ENCODE measurements around the gene IL34. TPM values are rescaled to one million over a fixed set of nuclear protein-coding genes. Genes with fewer than 3 reads are reported as not detected.

IL34 gene
- total and polyA plus RNA-seq, 4 donors, result 0.25 to 0.93 (median 0.42) TPM

DNA sequence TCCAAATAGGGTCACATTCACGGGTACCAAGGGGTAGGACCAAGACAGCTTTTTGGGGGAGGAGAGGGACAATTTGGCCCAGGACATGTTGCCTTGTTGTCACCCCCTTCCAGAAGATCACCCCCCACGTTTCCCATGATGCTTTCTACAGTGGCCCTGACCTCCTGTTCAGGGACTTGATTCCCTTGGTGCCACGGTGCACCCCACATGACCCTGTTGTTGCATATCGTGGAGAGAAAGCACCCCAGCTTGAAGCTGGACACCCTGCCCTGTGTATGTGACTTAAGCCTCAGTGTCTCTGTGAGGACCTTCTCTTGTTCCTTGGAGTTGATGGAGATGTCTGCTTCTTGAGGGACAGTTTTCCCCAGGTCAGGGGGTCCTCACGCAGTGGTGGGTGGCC, 12.6 kb downstream of the IL34 start:
- H3K4me1 ChIP-seq (ENCODE audit: control insufficient read depth in 4 of 4, insufficient read depth in 4 of 4, low read length in 3 of 4), result peaks cover 0 to 5% (median 2%) of the 10 kb centered on the region in 4 donors
- H3K36me3 ChIP-seq (ENCODE audit: control insufficient read depth in 4 of 4, insufficient read depth in 3 of 4, low read depth in 1 of 4, low read length in 3 of 4), result peaks cover 2 to 9% (median 5%) of the 10 kb centered on the region in 4 donors
- no peak overlapping the region for H3K27ac ChIP-seq (ENCODE audit: low read depth in 1 of 2, low read length in 2 of 2)
- H3K27me3 ChIP-seq (ENCODE audit: control insufficient read depth in 4 of 4, insufficient read depth in 4 of 4, low read length in 3 of 4), result no peaks in the 10 kb centered on the region
- H3K9ac ChIP-seq (ENCODE audit: low read depth in 1 of 2, low read length in 2 of 2), result no peak overlapping the region
- WGBS, result 80% methylated on average over 5 of the region's 5 CpGs
- H3K4me3 ChIP-seq (ENCODE audit: low read depth in 1 of 3, low read length in 3 of 3), result no peak overlapping the region
- no peaks in the 10 kb centered on the region for H3K9me3 ChIP-seq (ENCODE audit: control insufficient read depth in 4 of 4, low read length in 3 of 4)
- TF ChIP-seq HNF4A (conservative IDR thresholded peaks at IDR 0.05) (no peak), NR2F2 (IDR thresholded peaks at IDR 0.05) (no peak), YY1 (IDR thresholded peaks at IDR 0.05) (no peak), FOXA2 (IDR thresholded peaks at IDR 0.05) (no peak), GABPA (IDR thresholded peaks at IDR 0.05 in 1 of 2, conservative IDR thresholded peaks at IDR 0.05 in 1 of 2) (no peak), FOXA1 (IDR thresholded peaks at IDR 0.05) (no peak), RAD21 (IDR thresholded peaks at IDR 0.05) (no peak), RXRA (IDR thresholded peaks at IDR 0.05) (no peak), SP1 (IDR thresholded peaks at IDR 0.05) (no peak), TAF1 (conservative IDR thresholded peaks at IDR 0.05) (no peak)
- TF ChIP-seq, protein P1, sequence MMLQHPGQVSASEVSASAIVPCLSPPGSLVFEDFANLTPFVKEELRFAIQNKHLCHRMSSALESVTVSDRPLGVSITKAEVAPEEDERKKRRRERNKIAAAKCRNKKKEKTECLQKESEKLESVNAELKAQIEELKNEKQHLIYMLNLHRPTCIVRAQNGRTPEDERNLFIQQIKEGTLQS (IDR thresholded peaks at IDR 0.05), result no peak
- DNase-seq (ENCODE audit: low spot score), result no peak

GRCh38 chr16:70659546-70659945, 13.2 kb downstream of the IL34 start:
- TF ChIP-seq TAF1 (conservative IDR thresholded peaks at IDR 0.05) (no peak), SP1 (IDR thresholded peaks at IDR 0.05) (no peak), YY1 (IDR thresholded peaks at IDR 0.05) (no peak), FOXA2 (IDR thresholded peaks at IDR 0.05) (no peak), GABPA (IDR thresholded peaks at IDR 0.05 in 1 of 2, conservative IDR thresholded peaks at IDR 0.05 in 1 of 2) (no peak)
- TF ChIP-seq, protein P2, sequence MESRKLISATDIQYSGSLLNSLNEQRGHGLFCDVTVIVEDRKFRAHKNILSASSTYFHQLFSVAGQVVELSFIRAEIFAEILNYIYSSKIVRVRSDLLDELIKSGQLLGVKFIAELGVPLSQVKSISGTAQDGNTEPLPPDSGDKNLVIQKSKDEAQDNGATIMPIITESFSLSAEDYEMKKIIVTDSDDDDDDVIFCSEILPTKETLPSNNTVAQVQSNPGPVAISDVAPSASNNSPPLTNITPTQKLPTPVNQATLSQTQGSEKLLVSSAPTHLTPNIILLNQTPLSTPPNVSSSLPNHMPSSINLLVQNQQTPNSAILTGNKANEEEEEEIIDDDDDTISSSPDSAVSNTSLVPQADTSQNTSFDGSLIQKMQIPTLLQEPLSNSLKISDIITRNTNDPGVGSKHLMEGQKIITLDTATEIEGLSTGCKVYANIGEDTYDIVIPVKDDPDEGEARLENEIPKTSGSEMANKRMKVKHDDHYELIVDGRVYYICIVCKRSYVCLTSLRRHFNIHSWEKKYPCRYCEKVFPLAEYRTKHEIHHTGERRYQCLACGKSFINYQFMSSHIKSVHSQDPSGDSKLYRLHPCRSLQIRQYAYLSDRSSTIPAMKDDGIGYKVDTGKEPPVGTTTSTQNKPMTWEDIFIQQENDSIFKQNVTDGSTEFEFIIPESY (IDR thresholded peaks at IDR 0.05), result no peak

GRCh38 chr16:70659953-70660671, 13.8 kb downstream of the IL34 start:
- 76% methylated on average over 16 of the region's 16 CpGs for WGBS
- Histone ChIP-seq H3K9me3 (ENCODE audit: control insufficient read depth in 4 of 4, low read length in 3 of 4) (no peaks in the 10 kb centered on the region), H3K36me3 (ENCODE audit: control insufficient read depth in 4 of 4, insufficient read depth in 3 of 4, low read depth in 1 of 4, low read length in 3 of 4) (peaks cover 11 to 21% (median 16%) of the 10 kb centered on the region in 4 donors), H3K27ac (ENCODE audit: low read depth in 1 of 2, low read length in 2 of 2) (no peak overlapping the region), H3K4me3 (ENCODE audit: low read depth in 1 of 3, low read length in 3 of 3) (no peak overlapping the region), H3K9ac (ENCODE audit: low read depth in 1 of 2, low read length in 2 of 2) (no peak overlapping the region), H3K27me3 (ENCODE audit: control insufficient read depth in 4 of 4, insufficient read depth in 4 of 4, low read length in 3 of 4) (no peaks in the 10 kb centered on the region), H3K4me1 (ENCODE audit: control insufficient read depth in 4 of 4, insufficient read depth in 4 of 4, low read length in 3 of 4) (no peaks in the 10 kb centered on the region)
- TF ChIP-seq YY1 (IDR thresholded peaks at IDR 0.05), result no peak
- no peak for TF ChIP-seq FOXA2 (IDR thresholded peaks at IDR 0.05)
- TF ChIP-seq CTCF (IDR thresholded peaks at IDR 0.05; ENCODE audit: low read depth, low read length, missing input control), result no peak
- TF ChIP-seq, protein P3, sequence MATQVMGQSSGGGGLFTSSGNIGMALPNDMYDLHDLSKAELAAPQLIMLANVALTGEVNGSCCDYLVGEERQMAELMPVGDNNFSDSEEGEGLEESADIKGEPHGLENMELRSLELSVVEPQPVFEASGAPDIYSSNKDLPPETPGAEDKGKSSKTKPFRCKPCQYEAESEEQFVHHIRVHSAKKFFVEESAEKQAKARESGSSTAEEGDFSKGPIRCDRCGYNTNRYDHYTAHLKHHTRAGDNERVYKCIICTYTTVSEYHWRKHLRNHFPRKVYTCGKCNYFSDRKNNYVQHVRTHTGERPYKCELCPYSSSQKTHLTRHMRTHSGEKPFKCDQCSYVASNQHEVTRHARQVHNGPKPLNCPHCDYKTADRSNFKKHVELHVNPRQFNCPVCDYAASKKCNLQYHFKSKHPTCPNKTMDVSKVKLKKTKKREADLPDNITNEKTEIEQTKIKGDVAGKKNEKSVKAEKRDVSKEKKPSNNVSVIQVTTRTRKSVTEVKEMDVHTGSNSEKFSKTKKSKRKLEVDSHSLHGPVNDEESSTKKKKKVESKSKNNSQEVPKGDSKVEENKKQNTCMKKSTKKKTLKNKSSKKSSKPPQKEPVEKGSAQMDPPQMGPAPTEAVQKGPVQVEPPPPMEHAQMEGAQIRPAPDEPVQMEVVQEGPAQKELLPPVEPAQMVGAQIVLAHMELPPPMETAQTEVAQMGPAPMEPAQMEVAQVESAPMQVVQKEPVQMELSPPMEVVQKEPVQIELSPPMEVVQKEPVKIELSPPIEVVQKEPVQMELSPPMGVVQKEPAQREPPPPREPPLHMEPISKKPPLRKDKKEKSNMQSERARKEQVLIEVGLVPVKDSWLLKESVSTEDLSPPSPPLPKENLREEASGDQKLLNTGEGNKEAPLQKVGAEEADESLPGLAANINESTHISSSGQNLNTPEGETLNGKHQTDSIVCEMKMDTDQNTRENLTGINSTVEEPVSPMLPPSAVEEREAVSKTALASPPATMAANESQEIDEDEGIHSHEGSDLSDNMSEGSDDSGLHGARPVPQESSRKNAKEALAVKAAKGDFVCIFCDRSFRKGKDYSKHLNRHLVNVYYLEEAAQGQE (IDR thresholded peaks at IDR 0.05), result no peak
- no peak for DNase-seq (ENCODE audit: low spot score)

More at GRCh38 chr16:70659546-70659945, 13.2 kb downstream of the IL34 start:
- Histone ChIP-seq H3K9ac (ENCODE audit: low read depth in 1 of 2, low read length in 2 of 2) (no peak overlapping the region), H3K27me3 (ENCODE audit: control insufficient read depth in 4 of 4, insufficient read depth in 4 of 4, low read length in 3 of 4) (no peaks in the 10 kb centered on the region), H3K4me3 (ENCODE audit: low read depth in 1 of 3, low read length in 3 of 3) (no peak overlapping the region), H3K9me3 (ENCODE audit: control insufficient read depth in 4 of 4, low read length in 3 of 4) (no peaks in the 10 kb centered on the region), H3K27ac (ENCODE audit: low read depth in 1 of 2, low read length in 2 of 2) (no peak overlapping the region), H3K4me1 (ENCODE audit: control insufficient read depth in 4 of 4, insufficient read depth in 4 of 4, low read length in 3 of 4) (no peaks in the 10 kb centered on the region), H3K36me3 (ENCODE audit: control insufficient read depth in 4 of 4, insufficient read depth in 3 of 4, low read depth in 1 of 4, low read length in 3 of 4) (peaks cover 6 to 15% (median 11%) of the 10 kb centered on the region in 4 donors)
- no peak for DNase-seq (ENCODE audit: low spot score)
- WGBS, result 90% methylated on average over 12 of the region's 12 CpGs
